HepG2 (cell line): Measurements from ENCODE around the gene ZNF19. TPM values are rescaled to one million over a fixed set of nuclear protein-coding genes. Genes with fewer than 3 reads are reported as not detected.
A peak's percentile ranks its signal among the peaks of the same experiment; 100 is the strongest.

Experiments used
- MIER3 ChIP-seq: IDR thresholded peaks from 2 replicates; pipeline ENCODE4 v1.6.1; 2016; ENCODE audit warnings: missing compliant biosample characterization, borderline replicate concordance
- polyA plus RNA-seq, 8 experiments: library from polyadenylated mRNA; depleted of rRNA in 3 of 8; stranded (reverse) in 7 of 8; unstranded in 1 of 8; fragments of >200 nt; fragmentation: Illumina TruSeq in 4 of 8; extraction: Trizol in 4 of 8; gene quantifications; 2 replicates each; pipeline versions ENCODE4 v1.2.1 to v1.2.3, GENCODE V29; 2011 to 2016; ENCODE audit warnings: low read depth in 4 of 8, missing spikeins in 1 of 8, mixed read lengths in 1 of 8; ENCODE audit not compliant: insufficient read depth in 1 of 8
- total RNA-seq, 5 experiments: library from RNA; depleted of rRNA; stranded (reverse); fragments of >200 nt; fragmentation: Illumina TruSeq; extraction: Trizol; gene quantifications; 2 replicates each; pipeline ENCODE4 v1.2.3, GENCODE V29; 2016; ENCODE audit warnings: low read depth in 1 of 5
- TF ChIP-seq, protein P1 (sequence below), 2 experiments: sonication (generic) in 1 of 2; formaldehyde crosslinking in 1 of 2; IDR thresholded peaks; 2 replicates each; pipeline versions ENCODE4 v1.6.1 to v1.9.0; 2014 to 2022; ENCODE audit warnings: antibody characterized with exemption in 1 of 2, borderline replicate concordance in 1 of 2, inconsistent platforms in 1 of 2, low read depth in 1 of 2, missing genetic modification reagents in 1 of 2
- TF ChIP-seq, protein P2 (sequence below): IDR thresholded peaks from 2 replicates; pipeline ENCODE4 v1.6.1; 2016; ENCODE audit warnings: missing compliant biosample characterization, missing genetic modification reagents, borderline replicate concordance

Gene ZNF19
- total and polyA plus RNA-seq, 2 of the 13 experiments (the other 11 are each of a cell fraction or from before 2014, with no cell fraction given) = 3.2 to 5.8 TPM

DNA sequence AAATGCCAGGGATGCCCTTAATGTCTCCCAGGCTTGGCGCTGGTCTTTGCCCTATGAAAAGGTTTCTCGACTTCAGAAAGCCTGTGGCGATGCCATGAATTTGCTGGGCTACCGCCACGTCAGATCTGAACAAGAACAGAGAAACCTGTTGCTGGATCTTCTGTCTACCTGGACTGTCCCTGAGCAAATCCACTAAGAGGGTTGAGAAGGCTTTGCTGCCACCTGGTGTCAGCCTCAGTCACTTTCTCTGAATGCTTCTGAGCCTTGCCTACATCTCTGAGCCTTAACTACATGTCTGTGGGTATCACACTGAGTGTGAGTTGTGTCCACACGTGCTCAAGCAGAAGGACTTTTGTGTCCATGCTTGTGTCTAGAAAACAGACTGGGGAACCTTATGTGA is 48.5 kb upstream of the ZNF19 start (continued):
- TF ChIP-seq, protein P1, sequence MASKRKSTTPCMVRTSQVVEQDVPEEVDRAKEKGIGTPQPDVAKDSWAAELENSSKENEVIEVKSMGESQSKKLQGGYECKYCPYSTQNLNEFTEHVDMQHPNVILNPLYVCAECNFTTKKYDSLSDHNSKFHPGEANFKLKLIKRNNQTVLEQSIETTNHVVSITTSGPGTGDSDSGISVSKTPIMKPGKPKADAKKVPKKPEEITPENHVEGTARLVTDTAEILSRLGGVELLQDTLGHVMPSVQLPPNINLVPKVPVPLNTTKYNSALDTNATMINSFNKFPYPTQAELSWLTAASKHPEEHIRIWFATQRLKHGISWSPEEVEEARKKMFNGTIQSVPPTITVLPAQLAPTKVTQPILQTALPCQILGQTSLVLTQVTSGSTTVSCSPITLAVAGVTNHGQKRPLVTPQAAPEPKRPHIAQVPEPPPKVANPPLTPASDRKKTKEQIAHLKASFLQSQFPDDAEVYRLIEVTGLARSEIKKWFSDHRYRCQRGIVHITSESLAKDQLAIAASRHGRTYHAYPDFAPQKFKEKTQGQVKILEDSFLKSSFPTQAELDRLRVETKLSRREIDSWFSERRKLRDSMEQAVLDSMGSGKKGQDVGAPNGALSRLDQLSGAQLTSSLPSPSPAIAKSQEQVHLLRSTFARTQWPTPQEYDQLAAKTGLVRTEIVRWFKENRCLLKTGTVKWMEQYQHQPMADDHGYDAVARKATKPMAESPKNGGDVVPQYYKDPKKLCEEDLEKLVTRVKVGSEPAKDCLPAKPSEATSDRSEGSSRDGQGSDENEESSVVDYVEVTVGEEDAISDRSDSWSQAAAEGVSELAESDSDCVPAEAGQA (IDR thresholded peaks at IDR 0.05; ENCODE audit: low read depth) = no peak
- TF ChIP-seq, protein P1 (CRISPR knock-in tag; IDR thresholded peaks at IDR 0.05; ENCODE audit: borderline replicate concordance) = no peak
- TF ChIP-seq, protein P2, sequence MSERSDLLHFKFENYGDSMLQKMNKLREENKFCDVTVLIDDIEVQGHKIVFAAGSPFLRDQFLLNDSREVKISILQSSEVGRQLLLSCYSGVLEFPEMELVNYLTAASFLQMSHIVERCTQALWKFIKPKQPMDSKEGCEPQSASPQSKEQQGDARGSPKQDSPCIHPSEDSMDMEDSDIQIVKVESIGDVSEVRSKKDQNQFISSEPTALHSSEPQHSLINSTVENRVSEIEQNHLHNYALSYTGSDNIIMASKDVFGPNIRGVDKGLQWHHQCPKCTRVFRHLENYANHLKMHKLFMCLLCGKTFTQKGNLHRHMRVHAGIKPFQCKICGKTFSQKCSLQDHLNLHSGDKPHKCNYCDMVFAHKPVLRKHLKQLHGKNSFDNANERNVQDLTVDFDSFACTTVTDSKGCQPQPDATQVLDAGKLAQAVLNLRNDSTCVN (CRISPR knock-in tag) = 0 out of 2 replicates have a peak, but pooled peaks have one; percentile 29
- TF ChIP-seq MIER3 (CRISPR knock-in tag) = no peak
